Measurements from ENCODE around the gene PROK1. TPM values are rescaled to one million over a fixed set of nuclear protein-coding genes. Genes with fewer than 3 reads are reported as not detected.

Gene PROK1
- total RNA-seq, 1 donor from 2014 or later: not detected

DNA sequence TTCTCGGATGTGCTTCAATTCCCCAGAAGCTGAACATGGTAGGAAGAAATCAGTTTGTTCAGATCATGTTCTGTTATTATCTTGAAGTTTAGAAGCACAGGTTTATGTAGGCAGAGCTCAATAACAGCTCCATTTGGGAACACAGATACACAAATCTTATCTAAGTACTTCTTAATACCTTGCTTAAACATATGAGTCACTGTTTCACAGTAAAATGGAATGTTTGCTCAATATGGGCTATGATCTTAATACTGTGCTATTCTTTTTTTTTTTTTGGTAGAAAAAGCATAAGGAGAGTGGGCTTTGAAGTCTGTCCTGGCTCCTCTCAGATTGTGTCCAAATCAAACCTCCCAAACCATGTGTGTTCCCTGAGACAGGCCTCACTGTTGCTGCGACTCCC lies 13.4 kb downstream of the PROK1 start:
- TF ChIP-seq, protein P1, sequence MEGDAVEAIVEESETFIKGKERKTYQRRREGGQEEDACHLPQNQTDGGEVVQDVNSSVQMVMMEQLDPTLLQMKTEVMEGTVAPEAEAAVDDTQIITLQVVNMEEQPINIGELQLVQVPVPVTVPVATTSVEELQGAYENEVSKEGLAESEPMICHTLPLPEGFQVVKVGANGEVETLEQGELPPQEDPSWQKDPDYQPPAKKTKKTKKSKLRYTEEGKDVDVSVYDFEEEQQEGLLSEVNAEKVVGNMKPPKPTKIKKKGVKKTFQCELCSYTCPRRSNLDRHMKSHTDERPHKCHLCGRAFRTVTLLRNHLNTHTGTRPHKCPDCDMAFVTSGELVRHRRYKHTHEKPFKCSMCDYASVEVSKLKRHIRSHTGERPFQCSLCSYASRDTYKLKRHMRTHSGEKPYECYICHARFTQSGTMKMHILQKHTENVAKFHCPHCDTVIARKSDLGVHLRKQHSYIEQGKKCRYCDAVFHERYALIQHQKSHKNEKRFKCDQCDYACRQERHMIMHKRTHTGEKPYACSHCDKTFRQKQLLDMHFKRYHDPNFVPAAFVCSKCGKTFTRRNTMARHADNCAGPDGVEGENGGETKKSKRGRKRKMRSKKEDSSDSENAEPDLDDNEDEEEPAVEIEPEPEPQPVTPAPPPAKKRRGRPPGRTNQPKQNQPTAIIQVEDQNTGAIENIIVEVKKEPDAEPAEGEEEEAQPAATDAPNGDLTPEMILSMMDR (IDR thresholded peaks at IDR 0.05; ENCODE audit: insufficient read depth, low read length, severe bottlenecking): no peak
- no peaks in the 10 kb centered on the region for H3K27me3 ChIP-seq (ENCODE audit: control insufficient read depth, insufficient read depth, low read length)
- no peaks in the 10 kb centered on the region for H3K36me3 ChIP-seq (ENCODE audit: control insufficient read depth, insufficient read depth, low read length)
- no peak overlapping the region for H3K4me3 ChIP-seq (ENCODE audit: low read depth, low read length)
- FAIRE-seq (no peak), DNase-seq (ENCODE audit: low read depth) (peak; percentile 93)

GRCh38 chr1:110465038-110465813 lies 14.3 kb downstream of the PROK1 start:
- H3K4me3 ChIP-seq (ENCODE audit: low read depth, low read length): no peak overlapping the region
- H3K36me3 ChIP-seq (ENCODE audit: control insufficient read depth, insufficient read depth, low read length): no peaks in the 10 kb centered on the region
- DNase-seq (ENCODE audit: low read depth) (peak; percentile 79), FAIRE-seq (no peak)
- H3K27me3 ChIP-seq (ENCODE audit: control insufficient read depth, insufficient read depth, low read length): no peaks in the 10 kb centered on the region
- TF ChIP-seq, protein P1 (IDR thresholded peaks at IDR 0.05; ENCODE audit: insufficient read depth, low read length, severe bottlenecking): no peak

DNA sequence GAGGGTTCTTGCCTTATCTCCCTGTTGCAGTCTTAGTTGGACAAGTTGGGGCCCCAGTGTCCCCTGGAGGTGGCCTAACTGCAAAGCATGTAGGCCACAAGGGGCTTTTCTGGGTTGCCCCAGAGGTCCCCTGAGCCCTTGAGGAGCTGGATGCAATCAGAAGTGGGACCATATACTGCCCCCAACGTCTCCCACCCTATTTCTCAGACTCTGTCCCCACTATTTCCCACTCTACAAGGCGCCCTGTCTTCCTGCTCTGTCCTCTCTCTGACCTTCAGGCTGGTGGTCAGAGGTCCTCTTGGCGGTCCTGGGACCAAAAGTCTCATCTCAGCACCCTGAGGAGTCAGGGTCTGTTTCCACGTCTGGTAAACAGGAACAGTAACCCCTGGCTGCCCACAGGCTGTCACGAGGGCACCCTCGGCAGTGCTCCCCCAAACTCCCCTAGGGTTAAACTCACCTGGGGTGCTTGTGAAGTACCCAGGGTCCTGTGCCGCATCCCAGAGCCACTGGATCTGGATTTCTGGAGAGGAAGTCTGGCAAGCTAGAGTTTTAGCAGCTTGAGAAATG lies 14.9 kb downstream of the PROK1 start:
- Histone ChIP-seq H3K4me3 (ENCODE audit: low read depth, low read length) (no peak overlapping the region), H3K36me3 (ENCODE audit: control insufficient read depth, insufficient read depth, low read length) (no peaks in the 10 kb centered on the region), H3K27me3 (ENCODE audit: control insufficient read depth, insufficient read depth, low read length) (no peaks in the 10 kb centered on the region)
- TF ChIP-seq, protein P1 (IDR thresholded peaks at IDR 0.05; ENCODE audit: insufficient read depth, low read length, severe bottlenecking): no peak
- DNase-seq (ENCODE audit: low read depth) (no peak), FAIRE-seq (no peak)

DNA sequence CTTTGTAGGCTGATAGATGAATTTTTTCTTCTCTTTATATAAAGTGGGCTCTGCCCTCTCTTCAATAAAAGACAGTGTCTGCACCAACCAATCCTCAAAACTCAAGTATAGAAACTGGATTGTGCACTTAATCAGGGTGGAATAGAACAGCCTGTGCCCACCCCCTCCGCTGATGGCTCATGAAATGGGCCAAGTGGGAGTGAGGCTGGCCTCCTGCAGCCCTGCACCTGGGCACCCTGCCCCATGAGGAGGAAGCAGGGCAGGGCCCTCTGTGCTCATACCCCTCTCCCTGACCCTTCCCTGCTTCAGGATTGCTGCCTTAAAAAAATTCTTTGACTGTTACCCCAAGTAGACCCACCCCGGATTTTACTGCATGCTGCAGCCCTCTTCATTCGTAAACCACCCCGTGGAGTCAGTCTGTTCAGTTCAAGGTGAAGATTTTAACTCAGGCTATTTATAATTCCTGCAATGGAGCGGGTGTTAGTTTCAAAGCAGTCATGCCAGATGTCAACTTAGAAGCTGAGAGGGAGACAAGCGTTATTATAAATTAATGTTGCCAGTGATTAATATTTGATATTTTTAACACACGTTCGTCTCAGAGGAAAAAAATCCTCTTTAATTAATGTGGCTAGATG lies 15.8 kb downstream of the PROK1 start:
- TF ChIP-seq, protein P1 (IDR thresholded peaks at IDR 0.05; ENCODE audit: insufficient read depth, low read length, severe bottlenecking): no peak
- Histone ChIP-seq H3K36me3 (ENCODE audit: control insufficient read depth, insufficient read depth, low read length) (no peaks in the 10 kb centered on the region), H3K27me3 (ENCODE audit: control insufficient read depth, insufficient read depth, low read length) (no peaks in the 10 kb centered on the region), H3K4me3 (ENCODE audit: low read depth, low read length) (no peak overlapping the region)
- no peak for DNase-seq (ENCODE audit: low read depth)
- no peak for FAIRE-seq

GRCh38 chr1:110471131-110471530 lies 20.2 kb downstream of the PROK1 start:
- H3K4me3 ChIP-seq (ENCODE audit: low read depth, low read length): no peak overlapping the region
- TF ChIP-seq, protein P1 (IDR thresholded peaks at IDR 0.05; ENCODE audit: insufficient read depth, low read length, severe bottlenecking): peak; percentile 4
- FAIRE-seq: no peak

More at GRCh38 chr1:110471131-110471530, 20.2 kb downstream of the PROK1 start:
- no peaks in the 10 kb centered on the region for H3K36me3 ChIP-seq (ENCODE audit: control insufficient read depth, insufficient read depth, low read length)
- no peak for DNase-seq (ENCODE audit: low read depth)
- H3K27me3 ChIP-seq (ENCODE audit: control insufficient read depth, insufficient read depth, low read length): no peaks in the 10 kb centered on the region

Data from bronchial epithelial cell (primary cell).